ENCODE measurements around the gene COX19.

- TF ChIP-seq EZH2 (IDR thresholded peaks at IDR 0.05), result no peak
- TF ChIP-seq POLR2AphosphoS5 (IDR thresholded peaks at IDR 0.05; ENCODE audit: borderline replicate concordance, low read depth, low read length), result no peak
- TF ChIP-seq FOXP2 (optimal IDR thresholded peaks at IDR 0.05; ENCODE audit: control extremely low read depth, extremely low read length, insufficient read depth), result no peak
Measured at GRCh38 chr7:973312-973711, 2.0 kb downstream of the COX19 start.
